ENCODE results near the gene ZSWIM9. TPM values are rescaled to one million over a fixed set of nuclear protein-coding genes. Genes with fewer than 3 reads are reported as not detected.

ZSWIM9 gene
- total and polyA plus RNA-seq, 2 experiments from 2014 or later = 0.73 to 2.1 TPM

- 52% methylated on average over 12 of the region's 12 CpGs for WGBS (ENCODE audit: low lambda C conversion rate, missing lambda C conversion rate)
- H4K20me1 ChIP-seq (ENCODE audit: insufficient read depth, poor library complexity, severe bottlenecking) = no peaks in the 10 kb centered on the region
- H3K4me2 ChIP-seq = no peak overlapping the region
- peaks cover 5% of the 10 kb centered on the region for H3K4me1 ChIP-seq (ENCODE audit: insufficient read depth)
- peak overlapping the region; percentile 44 for H3K27ac ChIP-seq
- no peaks in the 10 kb centered on the region for H3K36me3 ChIP-seq (replicated peaks; ENCODE audit: insufficient read depth, low read depth)
- no peaks in the 10 kb centered on the region for H3K79me2 ChIP-seq
- TF ChIP-seq EZH2 (IDR thresholded peaks at IDR 0.05; ENCODE audit: borderline replicate concordance) (no peak), CTCF (IDR thresholded peaks at IDR 0.05; ENCODE audit: poor library complexity) (peak; percentile 16)
- no peaks in the 10 kb centered on the region for H3K9me3 ChIP-seq (ENCODE audit: low read depth)
- H3K4me3 ChIP-seq = no peak overlapping the region
- no peak overlapping the region for H2AFZ ChIP-seq
- peak; percentile 65 for DNase-seq (ENCODE audit: low spot score)
- no peaks in the 10 kb centered on the region for H3K9me2 ChIP-seq (replicated peaks; ENCODE audit: insufficient read depth)
- H3K27me3 ChIP-seq = no peaks in the 10 kb centered on the region
Measured at GRCh38 chr19:48123907-48124651, 46.4 kb upstream of the ZSWIM9 start.

GRCh38 chr19:48127561-48127960 is 42.9 kb upstream of the ZSWIM9 start:
- H3K4me1 ChIP-seq (ENCODE audit: insufficient read depth) = peaks cover 5% of the 10 kb centered on the region
- no peak overlapping the region for H3K4me3 ChIP-seq
- no peaks in the 10 kb centered on the region for H3K9me3 ChIP-seq (ENCODE audit: low read depth)
- WGBS (ENCODE audit: low lambda C conversion rate, missing lambda C conversion rate) = 98% methylated on average over 6 of the region's 6 CpGs
- TF ChIP-seq CTCF (IDR thresholded peaks at IDR 0.05; ENCODE audit: poor library complexity) = no peak
- TF ChIP-seq EZH2 (IDR thresholded peaks at IDR 0.05; ENCODE audit: borderline replicate concordance) = no peak
- TF ChIP-seq EZH2phosphoT487 (IDR thresholded peaks at IDR 0.05; ENCODE audit: low read depth, severe bottlenecking, unreplicated experiment) = no peak
- H3K79me2 ChIP-seq = no peaks in the 10 kb centered on the region
- H3K27ac ChIP-seq = no peak overlapping the region
- no peak for DNase-seq (ENCODE audit: low spot score)
- H2AFZ ChIP-seq = no peak overlapping the region
- H3K4me2 ChIP-seq = no peak overlapping the region
- H3K36me3 ChIP-seq (replicated peaks; ENCODE audit: insufficient read depth, low read depth) = no peaks in the 10 kb centered on the region
- H3K27me3 ChIP-seq = no peaks in the 10 kb centered on the region
- no peaks in the 10 kb centered on the region for H3K9me2 ChIP-seq (replicated peaks; ENCODE audit: insufficient read depth)
- H4K20me1 ChIP-seq (ENCODE audit: insufficient read depth, poor library complexity, severe bottlenecking) = no peaks in the 10 kb centered on the region

- Histone ChIP-seq H3K4me1 (ENCODE audit: insufficient read depth) (no peaks in the 10 kb centered on the region), H3K4me3 (no peak overlapping the region), H3K36me3 (replicated peaks; ENCODE audit: insufficient read depth, low read depth) (no peaks in the 10 kb centered on the region), H2AFZ (no peak overlapping the region), H3K9me3 (ENCODE audit: low read depth) (no peaks in the 10 kb centered on the region), H3K9me2 (replicated peaks; ENCODE audit: insufficient read depth) (no peaks in the 10 kb centered on the region), H3K79me2 (no peaks in the 10 kb centered on the region), H3K27me3 (no peaks in the 10 kb centered on the region), H3K4me2 (no peak overlapping the region), H3K27ac (no peak overlapping the region), H4K20me1 (ENCODE audit: insufficient read depth, poor library complexity, severe bottlenecking) (no peaks in the 10 kb centered on the region)
- TF ChIP-seq EZH2phosphoT487 (IDR thresholded peaks at IDR 0.05; ENCODE audit: low read depth, severe bottlenecking, unreplicated experiment) (no peak), CTCF (IDR thresholded peaks at IDR 0.05; ENCODE audit: poor library complexity) (no peak), EZH2 (IDR thresholded peaks at IDR 0.05; ENCODE audit: borderline replicate concordance) (no peak)
- WGBS (ENCODE audit: low lambda C conversion rate, missing lambda C conversion rate) = 93% methylated on average over 6 of the region's 6 CpGs
- no peak for DNase-seq (ENCODE audit: low spot score)
Measured at GRCh38 chr19:48133094-48133493, 37.4 kb upstream of the ZSWIM9 start.
